COLO668 (cell line): ENCODE data around the gene CDRT15.
"Not testable (repeated sequence)": the region's sequence is repeated elsewhere in the genome, so short reads cannot be mapped to it uniquely, and the experiment has no call there.

Source experiments
- DNase-seq: peaks from one replicate; lab custom pipeline; 2025; ENCODE audit not compliant: unreplicated experiment; lab: John Stamatoyannopoulos, UW

The CDRT15 gene

DNA sequence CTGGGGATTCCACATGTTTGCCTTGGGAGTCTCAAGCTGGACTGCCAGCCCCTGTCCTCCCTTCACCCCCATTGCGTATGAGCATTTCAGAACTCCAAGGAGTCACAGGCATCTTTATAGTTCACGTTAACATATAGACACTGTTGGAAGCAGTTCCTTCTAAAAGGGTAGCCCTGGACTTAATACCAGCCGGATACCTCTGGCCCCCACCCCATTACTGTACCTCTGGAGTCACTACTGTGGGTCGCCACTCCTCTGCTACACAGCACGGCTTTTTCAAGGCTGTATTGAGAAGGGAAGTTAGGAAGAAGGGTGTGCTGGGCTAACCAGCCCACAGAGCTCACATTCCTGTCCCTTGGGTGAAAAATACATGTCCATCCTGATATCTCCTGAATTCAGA is 28.9 kb downstream of the CDRT15 start:
- no peak for DNase-seq

DNA sequence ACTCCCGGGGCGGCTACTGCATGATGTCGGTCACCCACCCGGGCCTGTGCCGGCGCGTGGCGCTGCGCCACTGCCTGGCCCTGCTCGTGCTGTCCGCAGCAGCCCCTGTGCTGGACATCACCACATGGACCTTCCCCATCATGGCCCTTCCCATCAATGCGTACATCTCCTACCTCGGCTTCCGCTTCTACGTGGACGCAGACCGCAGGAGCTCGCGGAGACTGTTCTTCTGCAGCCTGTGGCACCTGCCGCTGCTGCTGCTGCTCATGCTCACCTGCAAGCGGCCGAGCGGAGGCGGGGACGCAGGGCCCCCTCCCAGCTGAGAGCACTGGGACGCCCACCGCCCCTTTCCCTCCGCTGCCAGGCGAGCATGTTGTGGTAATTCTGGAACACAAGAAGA is 29.8 kb downstream of the CDRT15 start:
- DNase-seq, result no peak

DNA sequence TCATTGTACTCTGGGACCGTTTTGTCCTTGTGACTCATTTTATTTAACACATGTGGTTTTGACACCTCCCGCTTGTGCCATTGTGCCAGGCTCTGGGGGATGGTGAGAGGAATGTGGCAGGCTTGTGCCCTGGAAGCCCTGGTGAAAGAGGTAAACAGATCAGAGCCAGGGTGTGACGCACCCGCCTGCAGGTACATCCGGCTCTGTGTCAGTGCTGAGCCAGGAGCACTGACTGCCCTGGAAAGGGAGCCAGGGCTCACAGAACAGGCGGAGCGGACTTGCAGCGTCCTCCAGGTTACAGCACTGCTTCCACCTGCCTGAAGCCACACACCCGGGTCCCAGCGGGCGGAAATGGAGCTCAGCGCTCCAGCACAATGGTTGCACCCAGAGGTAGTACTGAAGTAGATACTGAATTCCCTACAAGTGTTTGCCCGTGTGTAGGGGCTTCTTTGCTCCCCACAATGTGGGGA is 30.6 kb downstream of the CDRT15 start:
- DNase-seq, result no peak

DNA sequence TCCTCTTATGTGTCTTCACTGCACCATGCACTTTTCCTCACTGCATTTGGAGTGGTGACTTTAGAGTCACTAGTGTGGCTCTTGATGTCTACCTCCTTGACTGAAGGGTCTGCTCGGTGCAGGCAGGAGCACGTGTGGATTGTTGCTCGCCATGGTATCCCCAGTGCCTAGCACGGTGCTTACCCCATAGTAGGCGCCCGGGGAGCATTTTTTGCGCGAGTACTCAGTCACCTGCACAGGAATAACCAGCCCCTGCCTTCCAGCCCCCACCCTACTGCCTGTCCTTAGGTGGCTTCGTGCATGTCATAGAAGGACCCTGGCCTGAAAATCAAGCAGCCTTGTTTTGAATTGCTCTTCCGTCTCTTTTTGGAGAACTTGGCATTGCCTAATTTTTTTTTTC is 31.3 kb downstream of the CDRT15 start:
- DNase-seq, result no peak

DNA sequence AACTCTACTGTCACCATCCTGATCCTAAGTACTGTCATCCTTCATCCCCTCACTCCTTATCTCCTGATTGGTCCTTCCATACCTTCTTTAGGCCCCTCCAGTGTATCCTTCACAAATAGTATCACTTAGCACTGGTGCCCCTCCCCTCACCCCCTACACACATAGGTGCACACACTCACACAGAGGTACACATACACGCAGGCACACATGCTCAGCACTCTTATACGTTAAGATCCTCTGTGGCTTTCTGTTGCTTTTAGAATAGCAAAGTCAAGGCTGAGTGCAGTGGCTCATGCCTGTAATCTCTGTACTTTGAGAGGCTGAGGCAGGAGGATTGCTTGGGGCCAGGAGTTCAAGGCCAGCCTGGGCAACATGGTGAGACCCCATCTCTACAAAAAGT is 32.1 kb downstream of the CDRT15 start:
- DNase-seq, result no peak

DNA sequence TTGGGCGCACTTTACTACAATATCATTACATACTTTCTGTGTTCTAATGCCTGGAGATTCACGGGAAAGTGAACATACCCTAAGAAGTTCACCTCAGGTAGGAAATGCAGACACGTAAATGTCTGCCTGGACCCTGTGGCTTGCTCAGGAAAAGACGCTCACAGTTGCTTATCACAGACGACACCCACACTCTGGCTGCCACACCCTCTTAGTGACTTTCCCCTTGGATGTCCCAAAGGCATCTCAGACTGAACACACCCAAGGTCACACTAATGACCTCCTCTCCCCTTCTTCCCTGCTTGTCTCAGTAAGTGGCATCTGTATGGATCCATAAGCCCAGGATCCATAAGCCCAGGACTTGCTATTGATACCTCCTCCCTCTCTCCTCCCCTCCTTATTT is 32.6 kb downstream of the CDRT15 start:
- no peak for DNase-seq

DNA sequence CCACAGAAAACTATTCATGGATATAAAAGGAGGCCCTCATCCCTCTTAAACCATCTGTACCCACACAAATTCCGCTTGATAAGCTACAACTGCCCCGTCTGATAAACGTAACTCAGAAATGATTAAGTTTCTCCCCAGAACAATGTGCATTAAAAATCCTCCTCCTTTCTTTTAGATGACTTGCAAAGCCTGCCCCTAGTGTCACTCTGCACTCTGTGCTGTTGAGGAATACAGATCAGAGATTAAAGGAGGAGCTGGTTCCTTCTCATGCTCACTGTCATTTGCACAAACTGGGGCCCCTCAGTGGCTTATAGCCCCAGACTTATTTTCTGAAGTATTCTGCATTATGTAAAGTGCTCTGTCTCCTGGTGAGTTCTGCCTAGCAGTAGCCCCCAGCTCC is 33.3 kb downstream of the CDRT15 start:
- DNase-seq, result no peak

- no peak for DNase-seq
Observed at GRCh38 chr17:14202388-14203166, 34.1 kb downstream of the CDRT15 start.

- DNase-seq, result no peak
Observed at GRCh38 chr17:14201988-14202380, 34.7 kb downstream of the CDRT15 start.

GRCh38 chr17:14201021-14201987 is 35.4 kb downstream of the CDRT15 start:
- DNase-seq, result no peak

GRCh38 chr17:14200354-14200753 is 36.3 kb downstream of the CDRT15 start:
- DNase-seq, result no peak

DNA sequence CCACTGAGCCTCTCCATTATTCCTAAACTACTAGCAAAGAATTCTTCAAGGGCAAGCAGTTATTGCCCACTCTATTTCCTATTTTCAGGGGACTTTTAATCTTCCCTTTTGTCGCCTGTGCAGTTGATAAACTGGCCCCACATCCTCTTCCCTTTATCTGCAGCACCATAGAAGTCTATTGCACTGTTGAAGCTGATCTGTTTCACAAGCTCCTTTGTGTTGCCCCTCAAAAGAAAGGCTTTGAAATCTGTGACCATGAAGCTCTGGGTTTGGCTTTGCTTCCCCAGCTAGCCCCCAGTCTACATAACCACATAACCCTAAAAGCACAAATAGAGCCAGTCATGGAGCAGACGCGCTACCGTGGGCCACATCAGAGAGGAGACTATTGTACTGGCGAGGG is 37.1 kb downstream of the CDRT15 start:
- no peak for DNase-seq

DNA sequence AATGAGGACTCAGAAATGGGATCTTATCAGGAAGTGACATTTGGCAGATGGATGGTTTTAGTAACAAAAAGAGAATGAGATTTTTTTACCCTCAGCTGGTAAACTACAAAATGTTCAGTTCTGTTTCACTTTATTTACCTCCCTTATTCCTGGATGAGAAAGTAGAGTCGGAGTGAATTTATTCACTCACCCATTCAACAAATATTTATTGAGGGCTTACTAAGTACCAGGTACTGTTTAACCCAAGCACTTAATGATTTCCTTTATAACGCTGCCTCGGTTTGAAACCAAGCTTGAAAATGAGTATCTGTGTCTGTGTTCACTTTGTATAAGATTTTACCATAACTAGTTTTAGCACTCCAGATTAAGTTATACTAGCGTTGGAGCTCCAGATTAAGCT is 38.1 kb downstream of the CDRT15 start:
- DNase-seq, result no peak

DNA sequence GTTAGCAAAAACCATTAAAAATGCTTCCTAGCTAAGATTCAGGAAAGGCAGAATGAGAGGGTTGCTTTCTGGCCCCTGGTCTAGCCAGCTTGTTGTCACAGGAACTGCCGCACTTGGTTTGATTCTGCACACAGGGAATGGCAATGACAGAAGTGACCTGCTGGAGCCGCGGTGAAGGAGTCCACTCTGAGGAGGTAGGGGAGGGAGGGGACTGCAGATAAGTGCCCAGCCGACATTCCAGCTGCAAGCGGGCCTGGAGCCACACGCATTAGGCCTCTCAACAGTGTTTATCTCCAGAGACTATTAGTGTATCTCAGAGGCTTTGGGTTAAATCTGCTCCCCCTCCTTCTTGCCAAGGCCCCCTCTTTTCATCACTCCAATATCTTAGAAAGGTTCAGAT is 38.6 kb downstream of the CDRT15 start:
- no peak for DNase-seq

GRCh38 chr17:14197586-14197985 is 39.1 kb downstream of the CDRT15 start:
- no peak for DNase-seq

DNA sequence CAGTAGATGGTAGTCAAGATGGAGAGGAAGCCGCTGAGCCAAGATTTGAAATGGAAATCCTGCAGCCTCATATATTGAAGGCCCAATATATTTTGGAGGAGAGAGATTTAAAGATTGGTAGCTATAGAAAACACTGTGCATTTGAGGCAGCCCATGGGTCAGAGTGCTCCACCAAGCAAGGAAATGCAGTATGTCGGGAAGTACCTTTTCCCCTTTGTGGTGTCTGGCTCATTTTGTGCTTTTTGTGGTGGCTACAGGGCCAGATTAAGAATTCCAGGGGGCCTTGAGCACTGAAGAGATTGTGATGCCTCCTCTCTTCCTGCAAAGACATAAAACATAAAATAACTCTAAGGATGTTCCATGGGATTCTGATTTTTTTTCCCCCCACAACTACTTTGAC is 39.6 kb downstream of the CDRT15 start:
- no peak for DNase-seq

GRCh38 chr17:14196377-14196997 is 40.2 kb downstream of the CDRT15 start:
- DNase-seq, result no peak

DNA sequence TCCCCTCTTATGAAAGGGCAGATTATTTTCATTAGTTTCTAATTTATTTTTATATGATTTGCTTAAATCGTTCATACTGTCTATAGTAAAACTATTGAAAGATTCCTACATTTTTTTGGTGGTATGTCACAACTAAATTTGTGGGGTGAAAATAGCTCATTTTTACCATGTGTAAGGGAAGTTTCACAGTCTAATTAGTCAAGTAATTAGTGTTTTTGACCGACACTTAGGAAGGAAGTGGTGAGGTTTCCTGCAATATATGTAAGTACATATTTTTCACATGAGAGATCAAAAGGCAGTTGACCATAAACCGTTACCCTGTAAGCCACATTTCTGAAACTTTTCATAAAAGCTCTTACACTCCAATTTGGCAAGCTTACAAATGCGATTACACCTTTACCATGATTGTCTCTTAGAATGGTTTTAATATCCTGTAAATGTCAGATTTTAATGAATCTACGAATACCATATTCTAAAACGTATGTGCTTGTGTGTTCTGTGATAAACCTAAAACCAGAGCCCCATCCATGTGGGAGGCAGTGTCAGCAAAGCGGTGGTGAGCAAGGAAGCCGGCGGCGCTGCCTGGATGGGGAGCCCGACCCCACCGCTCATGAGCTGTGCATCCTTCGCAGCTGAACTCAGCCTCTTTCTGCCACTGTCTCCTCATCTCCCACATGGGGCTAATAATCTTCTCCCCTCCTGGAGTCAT is 43.9 kb downstream of the CDRT15 start:
- not testable (repeated sequence) for DNase-seq

- not testable (repeated sequence) for DNase-seq
Observed at GRCh38 chr17:14192039-14192438, 44.6 kb downstream of the CDRT15 start.

DNA sequence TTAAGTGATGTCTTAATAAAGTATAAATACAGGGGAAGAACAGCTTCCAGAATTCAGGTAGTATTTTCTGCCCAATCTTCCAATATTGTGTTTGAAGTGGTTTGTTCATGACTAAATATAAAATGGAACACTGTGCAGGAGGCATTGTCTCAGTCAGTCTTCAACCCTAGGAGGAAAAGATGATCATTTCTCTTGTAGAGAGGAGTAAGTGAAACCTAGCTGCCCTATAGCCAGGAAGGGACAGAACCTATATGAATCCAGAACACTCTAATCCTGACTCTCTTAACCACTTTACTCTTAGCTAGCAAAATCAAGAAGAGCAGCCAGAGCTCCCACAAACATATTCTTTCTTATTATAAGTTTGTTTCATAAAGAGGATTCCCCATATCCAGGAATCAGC is 45.2 kb downstream of the CDRT15 start:
- DNase-seq, result not testable (repeated sequence)

- DNase-seq, result not testable (repeated sequence)
Observed at GRCh38 chr17:14190774-14191173, 45.9 kb downstream of the CDRT15 start.
